CD4-positive, alpha-beta T cell treated with Interleukin-6 at 100 ng/mL for 8 hours (primary cell): Measurements from ENCODE around the gene COPS4.
"Not testable (repeated sequence)": the region's sequence is repeated elsewhere in the genome, so short reads cannot be mapped to it uniquely, and the experiment has no call there.

ENCODE experiments used
- DNase-seq: peaks from one replicate; pipeline ENCODE4 v3.0.0-alpha.2; 2020; ENCODE audit warnings: mixed read lengths, low spot score

Gene COPS4

DNA sequence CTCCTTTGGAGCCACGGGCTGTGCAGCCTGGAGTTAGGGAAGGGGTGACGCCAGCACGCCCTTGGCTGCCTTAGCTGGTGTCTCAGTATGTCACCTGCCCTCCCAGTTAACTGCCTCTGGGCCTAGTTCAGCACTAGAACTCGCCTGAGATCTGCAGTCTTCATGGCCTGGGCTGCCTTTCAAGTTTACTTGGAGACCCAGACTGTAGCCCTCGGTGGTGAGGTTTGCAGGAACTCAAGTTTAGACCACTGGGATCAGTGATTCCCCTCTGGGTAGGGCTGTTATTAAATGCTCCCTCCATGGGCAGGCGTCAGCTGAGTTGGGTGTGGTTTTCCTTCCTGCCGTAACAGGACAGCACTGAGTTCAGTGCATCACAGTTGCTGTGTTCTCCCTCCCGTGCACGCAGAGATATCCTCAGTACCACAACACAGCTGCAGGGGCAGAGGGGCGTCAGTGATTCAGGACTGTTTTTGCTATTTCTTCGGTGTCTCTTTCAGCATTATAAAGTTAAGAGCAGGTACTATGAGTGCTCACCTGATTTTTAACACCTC, 49.0 kb downstream of the COPS4 start:
- DNase-seq: peak; percentile 72

GRCh38 chr4:83084956-83085355, 50.0 kb downstream of the COPS4 start:
- not testable (repeated sequence) for DNase-seq

DNA sequence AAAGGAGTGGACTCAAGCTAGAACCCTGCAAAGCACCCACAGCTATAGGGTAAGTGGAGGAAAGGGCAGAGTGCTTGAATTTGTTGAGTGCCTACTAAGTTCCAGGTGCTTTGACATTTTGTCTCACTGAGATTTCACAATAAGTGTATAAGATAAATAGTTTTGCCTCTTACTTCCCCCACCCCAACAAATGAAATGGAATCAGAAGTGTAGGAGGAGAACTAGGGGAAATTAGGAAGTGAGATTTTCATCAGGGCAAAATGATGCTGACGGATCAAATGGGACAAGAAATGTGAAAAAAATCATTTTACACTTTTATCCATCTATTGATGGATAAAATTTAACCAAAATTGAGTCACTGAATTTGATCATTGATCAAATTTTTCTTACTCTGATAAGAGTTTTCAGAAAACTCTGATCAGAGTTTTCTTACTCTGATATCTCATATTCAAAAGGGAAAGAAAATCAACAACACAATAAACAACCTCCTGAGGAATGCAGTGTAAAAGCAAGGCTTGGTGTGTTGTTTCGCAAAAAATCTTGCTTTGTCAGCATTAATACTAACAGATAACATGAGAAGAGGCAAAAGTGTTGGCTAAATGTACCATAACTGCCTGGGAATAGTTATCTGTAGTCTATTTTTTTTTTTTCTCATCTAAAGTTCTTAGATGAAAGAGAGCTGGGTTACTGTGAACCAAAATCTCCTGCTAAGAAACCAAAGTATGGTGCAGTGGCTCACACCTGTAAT, 54.6 kb downstream of the COPS4 start:
- no peak for DNase-seq

DNA sequence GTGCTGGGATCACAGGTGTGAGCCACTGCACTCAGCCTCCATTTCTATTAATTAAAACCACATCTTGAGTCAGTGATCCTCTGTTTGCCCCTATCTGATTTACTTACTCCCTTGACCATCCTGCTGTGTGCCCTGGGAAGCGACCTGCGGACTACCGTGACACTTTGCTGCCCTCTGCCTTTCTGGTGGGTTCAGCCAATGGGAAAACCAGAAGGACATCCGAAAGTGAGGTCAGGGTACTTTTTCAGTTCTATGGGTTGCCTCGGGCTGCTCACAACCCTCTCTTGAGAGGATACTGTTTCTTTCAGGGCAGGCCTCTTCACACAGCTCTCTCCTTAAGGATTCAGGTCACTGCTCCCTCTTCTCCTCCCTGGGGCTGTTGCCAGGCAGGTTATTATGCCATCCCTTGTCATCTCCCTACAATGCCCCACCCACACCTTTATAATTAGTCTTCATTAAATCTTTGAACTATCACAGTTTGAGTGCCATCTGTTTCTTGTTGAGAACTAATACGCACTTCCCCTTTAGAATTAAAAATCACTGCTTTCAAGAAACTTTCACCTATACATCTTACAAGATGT, 58.2 kb downstream of the COPS4 start:
- DNase-seq: no peak

DNA sequence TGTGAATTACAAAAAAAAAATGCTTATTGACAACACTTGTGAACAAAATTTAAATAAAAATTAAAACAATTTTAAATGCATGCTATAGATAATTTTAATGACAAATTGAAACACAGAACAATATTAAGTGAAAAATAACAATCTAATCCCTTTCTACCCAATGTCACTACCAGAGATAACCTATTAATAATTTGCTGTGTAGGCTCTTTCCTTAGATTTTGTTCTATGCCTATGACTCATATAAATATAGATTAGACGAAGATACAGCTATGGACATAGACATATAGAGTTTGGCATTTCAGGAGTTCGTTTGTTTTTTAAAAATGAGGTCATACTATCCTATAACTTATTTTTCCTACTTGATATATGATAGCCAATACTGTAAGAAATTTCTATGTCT, 61.4 kb downstream of the COPS4 start:
- no peak for DNase-seq

- no peak for DNase-seq
Measured at GRCh38 chr4:83104991-83105390, 70.0 kb downstream of the COPS4 start.

DNA sequence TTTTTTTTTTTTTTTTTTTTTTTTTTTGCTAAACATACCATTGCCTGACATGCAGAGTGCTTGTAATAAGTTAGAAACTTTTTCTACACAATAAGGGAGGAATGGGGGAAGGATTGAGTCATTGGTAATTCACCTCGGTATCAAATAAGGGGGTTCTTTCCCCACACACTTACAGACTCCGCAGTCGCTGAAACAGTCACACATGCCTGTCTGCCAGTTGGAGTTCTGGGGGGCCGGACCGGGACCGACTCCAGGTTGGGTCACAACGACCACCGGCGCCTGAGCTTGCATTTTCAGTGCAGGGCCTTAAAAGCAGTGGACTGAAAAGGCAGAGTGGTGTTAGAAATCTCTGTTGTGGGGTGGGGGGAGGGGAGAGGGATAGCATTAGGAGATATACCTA, 72.6 kb downstream of the COPS4 start:
- no peak for DNase-seq

DNA sequence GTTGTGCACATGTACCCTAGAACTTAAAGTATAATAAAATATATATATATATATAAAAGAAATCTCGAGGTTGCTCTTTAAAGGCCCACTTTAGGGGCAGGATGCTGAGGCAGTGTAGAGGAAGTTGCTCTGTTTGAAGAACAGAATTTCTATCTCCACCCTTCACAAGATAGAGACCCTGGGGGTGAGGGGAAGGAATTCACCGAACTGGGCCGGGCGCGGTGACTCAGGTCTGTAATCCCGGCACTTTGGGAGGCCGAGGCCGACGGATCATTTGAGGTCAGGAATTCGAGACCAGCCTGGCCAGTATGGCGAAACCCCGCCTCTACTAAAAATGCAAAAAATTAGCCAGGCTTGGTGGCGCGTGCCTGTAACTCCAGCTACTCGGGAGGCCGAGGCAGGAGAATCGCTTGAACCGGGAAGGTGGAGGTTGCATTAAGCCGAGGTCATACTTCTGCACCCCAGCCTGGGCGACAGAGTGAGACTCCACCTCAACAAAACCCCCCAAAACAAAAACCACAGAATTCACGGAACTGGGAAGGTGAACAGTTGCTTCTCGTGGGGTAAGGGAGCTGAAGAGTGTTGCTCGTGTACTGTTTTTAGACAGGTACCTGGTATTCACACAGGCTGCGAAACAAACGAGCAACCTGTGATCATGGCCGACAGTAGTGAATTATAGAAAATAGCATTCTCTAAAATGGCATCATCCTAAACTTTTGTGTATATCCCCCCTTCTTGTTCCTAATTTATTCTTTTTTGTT, 73.3 kb downstream of the COPS4 start:
- DNase-seq: peak; percentile 30

GRCh38 chr4:83109480-83110222, 74.7 kb downstream of the COPS4 start:
- DNase-seq: peak; percentile 17

- DNase-seq: peak; percentile 87
Measured at GRCh38 chr4:83110223-83110945, 75.4 kb downstream of the COPS4 start.

GRCh38 chr4:83110970-83111750, 76.2 kb downstream of the COPS4 start:
- DNase-seq: no peak

GRCh38 chr4:83111751-83112141, 76.8 kb downstream of the COPS4 start:
- not testable (repeated sequence) for DNase-seq

GRCh38 chr4:83112231-83112630, 77.2 kb downstream of the COPS4 start:
- DNase-seq: peak; percentile 28

DNA sequence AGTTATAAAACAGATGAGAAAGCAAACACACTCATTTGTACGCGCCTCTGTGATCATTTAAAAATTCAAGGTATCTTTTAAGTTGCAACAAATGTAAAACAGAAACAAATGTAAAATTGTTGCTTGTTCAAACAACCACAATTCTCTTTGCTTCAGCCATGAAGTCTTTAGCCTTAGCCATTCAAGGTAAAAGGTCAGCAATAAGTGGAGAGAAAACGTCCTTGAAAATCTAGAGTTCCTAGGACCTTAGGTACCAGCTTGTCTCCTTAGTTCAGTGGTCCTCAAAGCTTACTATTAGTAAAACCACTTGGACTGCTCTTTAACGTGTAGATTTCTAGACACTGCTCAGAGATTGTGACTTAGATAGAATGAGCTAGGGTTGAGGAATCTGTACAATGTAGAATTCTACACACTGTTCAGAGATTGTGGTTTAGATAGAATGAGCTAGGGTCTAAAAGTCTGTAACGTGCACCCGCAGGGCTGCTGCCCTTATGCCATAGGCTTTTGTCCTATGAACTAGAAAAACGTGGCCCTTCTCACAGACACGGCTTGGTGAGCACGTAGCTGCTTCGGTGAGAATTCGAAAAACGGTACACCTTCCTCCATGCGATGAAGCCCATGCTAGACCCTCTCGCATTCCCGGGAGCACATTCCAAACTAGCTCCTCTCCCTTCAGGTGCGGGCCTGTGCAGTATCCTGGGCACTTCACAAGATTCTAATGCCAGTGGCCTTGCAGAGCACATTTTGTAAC, 77.9 kb downstream of the COPS4 start:
- peak; percentile 40 for DNase-seq

- peak; percentile 15 for DNase-seq
Measured at GRCh38 chr4:83113429-83113786, 78.4 kb downstream of the COPS4 start.

GRCh38 chr4:83114576-83114975, 79.6 kb downstream of the COPS4 start, which contains the start of gene PLAC8:
Gene PLAC8, minus strand, starts transcription at chr4:83114729. Its CDS starts 6,808 bp downstream, at chr4:83107921.
- DNase-seq: peak; percentile 83

- no peak for DNase-seq
Measured at GRCh38 chr4:83115000-83115399, 80.0 kb downstream of the COPS4 start.

DNA sequence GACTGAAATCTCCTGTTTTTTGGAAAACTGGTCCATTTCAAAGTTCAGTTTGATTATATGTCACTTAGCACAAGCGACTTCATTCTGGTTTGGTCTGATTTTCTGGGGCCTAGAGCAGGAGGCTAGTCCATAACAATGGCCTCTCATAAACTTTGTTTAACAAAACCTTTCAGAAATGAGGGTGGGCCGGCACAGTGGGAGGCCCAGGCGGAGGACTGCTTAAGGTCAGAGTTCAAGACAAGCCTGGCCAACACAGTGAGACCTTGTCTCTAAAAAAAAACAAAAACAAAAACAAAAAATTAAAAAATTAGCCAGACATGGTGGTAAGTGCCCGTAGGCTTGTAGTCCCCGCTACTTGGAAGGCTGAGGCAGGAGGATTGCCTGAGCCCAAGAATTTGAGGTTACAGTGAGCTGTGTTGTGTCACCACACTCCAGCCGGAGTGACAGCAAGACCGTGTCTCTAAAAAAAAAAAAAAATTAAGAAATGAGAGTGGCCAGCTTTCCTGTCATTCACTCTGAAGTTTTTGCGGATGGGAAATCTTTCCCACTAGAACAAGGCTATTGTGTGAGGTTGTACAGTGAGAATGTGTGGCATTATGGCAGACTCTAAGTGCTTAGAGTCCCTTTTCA, 80.8 kb downstream of the COPS4 start:
- no peak for DNase-seq

DNA sequence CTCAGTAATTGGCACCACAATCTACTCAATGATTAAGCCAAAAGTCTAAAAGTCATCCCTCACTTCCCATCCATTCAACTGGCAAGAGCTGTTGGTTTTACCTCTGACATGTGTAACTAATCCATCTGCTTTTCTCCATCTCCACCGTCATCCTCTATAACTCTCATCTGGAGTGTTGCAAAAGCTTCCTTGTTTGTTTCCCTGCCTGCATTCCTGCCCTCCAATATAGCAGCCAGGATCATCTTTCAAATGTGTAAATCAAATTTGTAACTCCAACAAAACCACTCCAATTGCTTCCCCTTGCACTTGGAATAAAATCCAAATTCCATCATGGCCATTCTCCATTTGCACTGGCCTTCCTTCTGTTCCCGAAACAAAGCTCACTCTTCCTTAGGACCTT, 83.9 kb downstream of the COPS4 start:
- no peak for DNase-seq
